Measurements from ENCODE around the gene ZNF574. TPM values are rescaled to one million over a fixed set of nuclear protein-coding genes. Genes with fewer than 3 reads are reported as not detected.
A peak's percentile ranks its signal among the peaks of the same experiment; 100 is the strongest.

ZNF574 gene
- total RNA-seq, 1 donor from 2014 or later = 7.1 TPM

- no peak overlapping the region for H3K4me3 ChIP-seq
- no peak for DNase-seq
- TF ChIP-seq CTCF (IDR thresholded peaks at IDR 0.05; ENCODE audit: borderline replicate concordance) = no peak
- intact Hi-C loops (cut with micrococcal nuclease) = no loop called here
- H3K9me3 ChIP-seq (replicated peaks) = no peaks in the 10 kb centered on the region
- H3K36me3 ChIP-seq = no peaks in the 10 kb centered on the region
- peaks cover 22% of the 10 kb centered on the region for H3K4me1 ChIP-seq
- H3K27ac ChIP-seq (replicated peaks) = no peak overlapping the region
- peaks cover 19% of the 10 kb centered on the region for H3K27me3 ChIP-seq (ENCODE audit: low read depth)
These were observed 34.7 kb downstream of the ZNF574 start for GRCh38 chr19:42110658-42111057.

GRCh38 chr19:42111384-42111783 lies 35.4 kb downstream of the ZNF574 start:
- no peak for TF ChIP-seq CTCF (IDR thresholded peaks at IDR 0.05; ENCODE audit: borderline replicate concordance)
- no peaks in the 10 kb centered on the region for H3K36me3 ChIP-seq
- intact Hi-C loops (cut with micrococcal nuclease) = no loop called here
- H3K27ac ChIP-seq (replicated peaks) = no peak overlapping the region
- H3K4me1 ChIP-seq = peaks cover 22% of the 10 kb centered on the region
- no peak overlapping the region for H3K4me3 ChIP-seq
- no peaks in the 10 kb centered on the region for H3K9me3 ChIP-seq (replicated peaks)
- DNase-seq = no peak
- peaks cover 12% of the 10 kb centered on the region for H3K27me3 ChIP-seq (ENCODE audit: low read depth)

- H3K36me3 ChIP-seq = no peaks in the 10 kb centered on the region
- peaks cover 22% of the 10 kb centered on the region for H3K4me1 ChIP-seq
- peaks cover 11% of the 10 kb centered on the region for H3K27me3 ChIP-seq (ENCODE audit: low read depth)
- H3K27ac ChIP-seq (replicated peaks) = no peak overlapping the region
- DNase-seq = no peak
- no peaks in the 10 kb centered on the region for H3K9me3 ChIP-seq (replicated peaks)
- TF ChIP-seq CTCF (IDR thresholded peaks at IDR 0.05; ENCODE audit: borderline replicate concordance) = no peak
- intact Hi-C loops (cut with micrococcal nuclease) = no loop called here
- H3K4me3 ChIP-seq = no peak overlapping the region
These were observed 35.8 kb downstream of the ZNF574 start for GRCh38 chr19:42111811-42112210.

GRCh38 chr19:42113641-42114348 lies 37.8 kb downstream of the ZNF574 start:
- Histone ChIP-seq H3K9me3 (replicated peaks) (no peaks in the 10 kb centered on the region), H3K27ac (replicated peaks) (peak overlapping the region; percentile 9), H3K4me1 (peaks cover 19% of the 10 kb centered on the region), H3K36me3 (no peaks in the 10 kb centered on the region), H3K4me3 (no peak overlapping the region), H3K27me3 (ENCODE audit: low read depth) (peaks cover 4% of the 10 kb centered on the region)
- no peak for TF ChIP-seq CTCF (IDR thresholded peaks at IDR 0.05; ENCODE audit: borderline replicate concordance)
- DNase-seq = no peak
- intact Hi-C loops (cut with micrococcal nuclease) = no loop called here

GRCh38 chr19:42114412-42114811 lies 38.4 kb downstream of the ZNF574 start:
- Histone ChIP-seq H3K27ac (replicated peaks) (no peak overlapping the region), H3K4me1 (peaks cover 13% of the 10 kb centered on the region), H3K27me3 (ENCODE audit: low read depth) (peaks cover 4% of the 10 kb centered on the region), H3K9me3 (replicated peaks) (no peaks in the 10 kb centered on the region), H3K4me3 (no peak overlapping the region), H3K36me3 (no peaks in the 10 kb centered on the region)
- intact Hi-C loops (cut with micrococcal nuclease) = no loop called here
- DNase-seq = no peak
- TF ChIP-seq CTCF (IDR thresholded peaks at IDR 0.05; ENCODE audit: borderline replicate concordance) = no peak
